Skeletal muscle satellite cell (primary cell): ENCODE data around the gene MYL12A.
"Not testable (repeated sequence)": the region's sequence is repeated elsewhere in the genome, so short reads cannot be mapped to it uniquely, and the experiment has no call there.

Source experiments
- H3K27me3 ChIP-seq: 2 replicates; pipeline ENCODE4 v1.7.0; 2013; ENCODE audit warnings: low read length; ENCODE audit not compliant: control insufficient read depth, insufficient read depth
- H3K36me3 ChIP-seq: 2 replicates; pipeline ENCODE4 v1.7.0; 2013; ENCODE audit warnings: mild to moderate bottlenecking, control low read depth, low read length; ENCODE audit not compliant: insufficient read depth
- H3K4me1 ChIP-seq: 2 replicates; pipeline ENCODE4 v1.7.0; 2013; ENCODE audit warnings: low read length; ENCODE audit not compliant: control insufficient read depth, insufficient read depth
- H3K4me2 ChIP-seq: 2 replicates; pipeline ENCODE4 v1.7.0; 2013; ENCODE audit warnings: mild to moderate bottlenecking, low read length
- H3K4me3 ChIP-seq: 2 replicates; pipeline ENCODE4 v1.7.0; 2013; ENCODE audit warnings: low read length
- H3K9ac ChIP-seq: 2 replicates; pipeline ENCODE4 v1.7.0; 2013; ENCODE audit warnings: mild to moderate bottlenecking, low read depth, low read length, moderate library complexity
- H3K9me3 ChIP-seq: replicated peaks from 2 replicates; pipeline ENCODE4 v1.7.0; 2013; ENCODE audit warnings: mild to moderate bottlenecking, control low read depth, low read length

Gene MYL12A

GRCh38 chr18:3216987-3217386 lies 30.6 kb upstream of the MYL12A start:
- no peaks in the 10 kb centered on the region for H3K36me3 ChIP-seq
- peaks cover 5% of the 10 kb centered on the region for H3K4me1 ChIP-seq
- H3K4me3 ChIP-seq, result no peak overlapping the region
- no peak overlapping the region for H3K9ac ChIP-seq
- H3K9me3 ChIP-seq, result no peaks in the 10 kb centered on the region
- no peak overlapping the region for H3K4me2 ChIP-seq
- no peaks in the 10 kb centered on the region for H3K27me3 ChIP-seq

GRCh38 chr18:3217948-3218647 lies 29.5 kb upstream of the MYL12A start:
- no peaks in the 10 kb centered on the region for H3K27me3 ChIP-seq
- no peak overlapping the region for H3K4me2 ChIP-seq
- H3K36me3 ChIP-seq, result no peaks in the 10 kb centered on the region
- H3K9ac ChIP-seq, result no peak overlapping the region
- peaks cover 3% of the 10 kb centered on the region for H3K4me1 ChIP-seq
- H3K9me3 ChIP-seq, result no peaks in the 10 kb centered on the region
- H3K4me3 ChIP-seq, result no peak overlapping the region

GRCh38 chr18:3218819-3219218 lies 28.8 kb upstream of the MYL12A start:
- Histone ChIP-seq H3K27me3 (no peaks in the 10 kb centered on the region), H3K4me3 (no peak overlapping the region), H3K4me2 (no peak overlapping the region), H3K36me3 (no peaks in the 10 kb centered on the region), H3K9me3 (no peaks in the 10 kb centered on the region), H3K4me1 (peaks cover 3% of the 10 kb centered on the region), H3K9ac (no peak overlapping the region)

- H3K36me3 ChIP-seq, result no peaks in the 10 kb centered on the region
- no peak overlapping the region for H3K4me2 ChIP-seq
- H3K4me1 ChIP-seq, result peaks cover 3% of the 10 kb centered on the region
- no peaks in the 10 kb centered on the region for H3K9me3 ChIP-seq
- no peak overlapping the region for H3K4me3 ChIP-seq
- H3K9ac ChIP-seq, result no peak overlapping the region
- no peaks in the 10 kb centered on the region for H3K27me3 ChIP-seq
These were observed 28.4 kb upstream of the MYL12A start for GRCh38 chr18:3219241-3219630.

GRCh38 chr18:3219631-3220335 lies 27.8 kb upstream of the MYL12A start, which contains the start of gene MYOM1:
TSS of gene MYOM1 (minus strand) at chr18:3219968. CDS start at chr18:3215223, 4,745 bp downstream.
- no peak within 1 kb of the TSS for H3K4me3 ChIP-seq
- H3K4me2 ChIP-seq, result no peak within 1 kb of the TSS
- H3K9me3 ChIP-seq, result no peaks in the 10 kb centered on the region
- H3K27me3 ChIP-seq, result no peaks in the 10 kb centered on the region
- H3K9ac ChIP-seq, result no peak within 1 kb of the TSS
- peaks cover 3% of the 10 kb centered on the region for H3K4me1 ChIP-seq
- H3K36me3 ChIP-seq, result no peaks in the 10 kb centered on the region

- not testable (repeated sequence) for H3K4me2 ChIP-seq, H3K9ac ChIP-seq, H3K4me3 ChIP-seq, H3K4me1 ChIP-seq, H3K27me3 ChIP-seq, H3K36me3 ChIP-seq, H3K9me3 ChIP-seq
These were observed 26.7 kb upstream of the MYL12A start for GRCh38 chr18:3220868-3221267.

GRCh38 chr18:3221496-3221895 lies 26.1 kb upstream of the MYL12A start:
- Histone ChIP-seq H3K27me3 (no peaks in the 10 kb centered on the region), H3K36me3 (no peaks in the 10 kb centered on the region), H3K9ac (no peak overlapping the region), H3K4me1 (peaks cover 3% of the 10 kb centered on the region), H3K4me2 (no peak overlapping the region), H3K4me3 (no peak overlapping the region), H3K9me3 (no peaks in the 10 kb centered on the region)

- Histone ChIP-seq H3K4me1 (no peaks in the 10 kb centered on the region), H3K9ac (no peak overlapping the region), H3K9me3 (no peaks in the 10 kb centered on the region), H3K27me3 (peaks cover 5% of the 10 kb centered on the region), H3K36me3 (no peaks in the 10 kb centered on the region), H3K4me2 (no peak overlapping the region), H3K4me3 (no peak overlapping the region)
These were observed 24.2 kb upstream of the MYL12A start for GRCh38 chr18:3223356-3223755.

- Histone ChIP-seq H3K9ac (no peak overlapping the region), H3K36me3 (no peaks in the 10 kb centered on the region), H3K27me3 (peaks cover 5% of the 10 kb centered on the region), H3K4me2 (no peak overlapping the region), H3K9me3 (no peaks in the 10 kb centered on the region), H3K4me3 (no peak overlapping the region), H3K4me1 (no peaks in the 10 kb centered on the region)
These were observed 23.4 kb upstream of the MYL12A start for GRCh38 chr18:3224223-3224622.

GRCh38 chr18:3225588-3225987 lies 22.0 kb upstream of the MYL12A start:
- Histone ChIP-seq H3K27me3 (peaks cover 5% of the 10 kb centered on the region), H3K4me2 (no peak overlapping the region), H3K9ac (no peak overlapping the region), H3K4me3 (no peak overlapping the region), H3K9me3 (no peaks in the 10 kb centered on the region), H3K36me3 (no peaks in the 10 kb centered on the region), H3K4me1 (no peaks in the 10 kb centered on the region)

- no peak overlapping the region for H3K4me2 ChIP-seq
- no peaks in the 10 kb centered on the region for H3K36me3 ChIP-seq
- H3K4me3 ChIP-seq, result no peak overlapping the region
- no peaks in the 10 kb centered on the region for H3K4me1 ChIP-seq
- peaks cover 5% of the 10 kb centered on the region for H3K27me3 ChIP-seq
- no peaks in the 10 kb centered on the region for H3K9me3 ChIP-seq
- H3K9ac ChIP-seq, result no peak overlapping the region
These were observed 21.6 kb upstream of the MYL12A start for GRCh38 chr18:3226048-3226447.
